ENCODE results near the gene TAS2R31. TPM values are rescaled to one million over a fixed set of nuclear protein-coding genes. Genes with fewer than 3 reads are reported as not detected.

The TAS2R31 gene
- 11.8 and 12.4 TPM in 2 replicates for total RNA-seq

GRCh38 chr12:11031307-11031706 is at the start of gene TAS2R31:
TAS2R31 (minus strand) TSS chr12:11031407; CDS start chr12:11031335, 72 bp downstream.

GRCh38 chr12:11062194-11062593 is 31.0 kb upstream of the TAS2R31 start, which contains the start of gene TAS2R46:
TAS2R46 (minus strand) TSS chr12:11062294; CDS start chr12:11062294, 0 bp downstream.

GRCh38 chr12:11022520-11022919 is 8.7 kb downstream of the TAS2R31 start, which contains the start of gene TAS2R19:
TAS2R19 (minus strand) TSS chr12:11022620; CDS start chr12:11022571, 49 bp downstream.

GRCh38 chr12:10998204-10998603 is 33.0 kb downstream of the TAS2R31 start, which contains the start of gene TAS2R20:
TAS2R20 (minus strand) TSS chr12:10998304; CDS start chr12:10997875, 429 bp downstream.

GRCh38 chr12:10986812-10987211 is 44.4 kb downstream of the TAS2R31 start, which contains the start of gene TAS2R50:
TAS2R50 (minus strand) TSS chr12:10986912; CDS start chr12:10986860, 52 bp downstream.

Other genes with a start within 250 kb of the TAS2R31 start
- 0.22 TPM in 1 of 2 replicates, not detected in the other for gene TAS2R7, start 228.8 kb downstream of the TAS2R31 start, total RNA-seq
- 0.22 and 0.26 TPM in 2 replicates for gene TAS2R8, start 224.1 kb downstream of the TAS2R31 start, total RNA-seq
- gene TAS2R9, start 221.2 kb downstream of the TAS2R31 start, total RNA-seq, result 0.32 and 0.52 TPM in 2 replicates
- gene TAS2R10, start 205.0 kb downstream of the TAS2R31 start, total RNA-seq, result 1.9 and 2.9 TPM in 2 replicates
- gene PRR4, start 181.9 kb downstream of the TAS2R31 start, total RNA-seq, result 3.4 and 4.2 TPM in 2 replicates
- gene PRH1, start 147.2 kb downstream of the TAS2R31 start, total RNA-seq, result 27.2 and 29.7 TPM in 2 replicates
- 4.5 and 4.6 TPM in 2 replicates for gene TAS2R13, start 121.8 kb downstream of the TAS2R31 start, total RNA-seq
- gene PRH2, start 102.2 kb downstream of the TAS2R31 start, total RNA-seq, result 0.54 TPM in 1 of 2 replicates, not detected in the other
- 8.0 and 9.1 TPM in 2 replicates for gene TAS2R14, start 92.1 kb downstream of the TAS2R31 start, total RNA-seq
- 5.7 and 7.8 TPM in 2 replicates for gene TAS2R50, start 44.5 kb downstream of the TAS2R31 start, total RNA-seq
- 6.7 and 7.2 TPM in 2 replicates for gene TAS2R20, start 33.1 kb downstream of the TAS2R31 start, total RNA-seq
- 10.5 and 11.1 TPM in 2 replicates for gene TAS2R19, start 8.8 kb downstream of the TAS2R31 start, total RNA-seq
- 6.0 and 7.1 TPM in 2 replicates for gene TAS2R46, start 30.9 kb upstream of the TAS2R31 start, total RNA-seq
- gene TAS2R43, start 60.9 kb upstream of the TAS2R31 start, total RNA-seq, result 1.8 TPM in 1 of 2 replicates, not detected in the other
- 12.6 and 13.7 TPM in 2 replicates for gene TAS2R30, start 103.2 kb upstream of the TAS2R31 start, total RNA-seq
- 9.1 and 9.7 TPM in 2 replicates for gene SMIM10L1, start 139.8 kb upstream of the TAS2R31 start, total RNA-seq
- not detected in 2 replicates for gene TAS2R42, start 155.5 kb upstream of the TAS2R31 start, total RNA-seq
- gene PRB3, start 238.3 kb upstream of the TAS2R31 start, total RNA-seq, result not detected in 2 replicates